ENCODE measurements around the gene SARDH. TPM values are rescaled to one million over a fixed set of nuclear protein-coding genes. Genes with fewer than 3 reads are reported as not detected.

Gene SARDH
- total RNA-seq, 2 donors from 2014 or later: 20.2 to 61.0 TPM

GRCh38 chr9:133684121-133684935, 53.8 kb downstream of the SARDH start:
- peak overlapping the region in 1 of 4 donors; percentile 58 for H3K27ac ChIP-seq
- DNase-seq: no peak

DNA sequence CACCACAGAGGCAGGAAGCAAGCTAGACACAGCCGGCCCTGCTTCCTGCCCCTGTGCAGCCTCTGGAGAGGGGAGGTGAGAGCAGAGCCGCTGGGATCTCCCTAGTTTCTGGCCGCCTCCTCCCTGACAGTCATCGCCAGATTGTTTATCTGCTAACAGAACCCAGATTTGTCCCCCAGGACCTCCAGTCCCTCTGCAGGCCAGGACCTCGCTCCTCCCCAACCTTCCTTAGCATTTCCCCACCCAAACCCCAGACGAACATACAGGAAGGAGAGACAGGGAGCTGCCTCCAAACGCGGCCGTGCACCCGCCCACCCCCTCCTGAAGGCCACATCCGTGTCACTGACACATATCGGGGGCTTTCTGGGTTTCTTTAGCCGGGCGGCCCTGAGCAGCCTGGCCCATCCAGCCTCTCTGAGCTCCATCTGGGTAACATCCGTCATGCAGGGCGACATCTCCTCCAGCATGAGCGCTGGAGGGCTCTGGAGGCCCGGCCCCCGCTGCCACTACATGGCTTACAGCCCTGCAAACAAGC, 54.5 kb downstream of the SARDH start:
- TF ChIP-seq POLR2A (IDR thresholded peaks at IDR 0.05) (no peak), CTCF (IDR thresholded peaks at IDR 0.05) (no peak)
- 75 to 86% methylated on average over 12 to 19 of the region's 19 CpGs for WGBS, 2 donors
- Histone ChIP-seq H3K9me3 (no peaks in the 10 kb centered on the region), H3K36me3 (replicated peaks in 1 of 2; ENCODE audit: insufficient read depth in 1 of 2, low read depth in 2 of 2) (no peaks in the 10 kb centered on the region), H3K27me3 (no peaks in the 10 kb centered on the region), H3K4me3 (no peak overlapping the region), H3K27ac (peak overlapping the region in 3 of 4 donors; percentile 25 to 58 (median 28)), H3K4me1 (no peaks in the 10 kb centered on the region)
- DNase-seq: peak in 2 of 4 donors; percentile 24 to 47
- intact Hi-C loops (cut with DNase I): no loop called here
- peak; percentile 37 for ATAC-seq

More at GRCh38 chr9:133684121-133684935, 53.8 kb downstream of the SARDH start:
- no peaks in the 10 kb centered on the region for H3K27me3 ChIP-seq
- H3K4me3 ChIP-seq: no peak overlapping the region
- intact Hi-C loops (cut with DNase I): no loop called here
- no peaks in the 10 kb centered on the region for H3K9me3 ChIP-seq
- H3K36me3 ChIP-seq (replicated peaks in 1 of 2; ENCODE audit: insufficient read depth in 1 of 2, low read depth in 2 of 2): peaks cover 0 to 1% of the 10 kb centered on the region in 2 donors
- 77 to 94% methylated on average over 7 to 26 of the region's 26 CpGs for WGBS, 2 donors
- no peak for ATAC-seq
- H3K4me1 ChIP-seq: no peaks in the 10 kb centered on the region
- TF ChIP-seq CTCF (IDR thresholded peaks at IDR 0.05): no peak

GRCh38 chr9:133682818-133683585, 55.1 kb downstream of the SARDH start:
- H3K4me3 ChIP-seq: no peak overlapping the region
- WGBS, 2 donors: 63 to 86% methylated on average over 11 to 14 of the region's 20 CpGs
- DNase-seq (no peak), ATAC-seq (no peak)
- H3K36me3 ChIP-seq (replicated peaks in 1 of 2; ENCODE audit: insufficient read depth in 1 of 2, low read depth in 2 of 2): no peaks in the 10 kb centered on the region
- H3K9me3 ChIP-seq: no peaks in the 10 kb centered on the region
- no peak for TF ChIP-seq CTCF (IDR thresholded peaks at IDR 0.05)
- no peaks in the 10 kb centered on the region for H3K4me1 ChIP-seq
- H3K27me3 ChIP-seq: no peaks in the 10 kb centered on the region
- intact Hi-C loops (cut with DNase I): no loop called here
- H3K27ac ChIP-seq: peak overlapping the region in 3 of 4 donors; percentile 25 to 58 (median 28)

- DNase-seq: no peak
These were observed 56.4 kb downstream of the SARDH start for GRCh38 chr9:133681658-133682306.

More at GRCh38 chr9:133681658-133682306, 56.4 kb downstream of the SARDH start:
- Histone ChIP-seq H3K27ac (no peak overlapping the region), H3K27me3 (no peaks in the 10 kb centered on the region), H3K4me3 (no peak overlapping the region), H3K36me3 (replicated peaks in 1 of 2; ENCODE audit: insufficient read depth in 1 of 2, low read depth in 2 of 2) (no peaks in the 10 kb centered on the region), H3K9me3 (no peaks in the 10 kb centered on the region), H3K4me1 (no peaks in the 10 kb centered on the region)
- WGBS, 2 donors: 89 to 94% methylated on average over 28 to 35 of the region's 35 CpGs
- intact Hi-C loops (cut with DNase I): no loop called here
- ATAC-seq: no peak
- TF ChIP-seq CTCF (IDR thresholded peaks at IDR 0.05): no peak
- TF ChIP-seq POLR2A (IDR thresholded peaks at IDR 0.05): no peak
